Smooth muscle cell (in vitro differentiated cells): ENCODE data around the gene ZNF3. TPM values are rescaled to one million over a fixed set of nuclear protein-coding genes. Genes with fewer than 3 reads are reported as not detected.
A peak's percentile ranks its signal among the peaks of the same experiment; 100 is the strongest.
"Not testable (repeated sequence)": the region's sequence is repeated elsewhere in the genome, so short reads cannot be mapped to it uniquely, and the experiment has no call there.

Source experiments
- DNase-seq: peaks from one replicate; lab custom pipeline; 2025; ENCODE audit not compliant: unreplicated experiment; lab: John Stamatoyannopoulos, UW
- H2AFZ ChIP-seq: fragments of 200-600 bp; sonication (generic); 2 replicates; pipeline ENCODE4 v1.6.0; 2016; ENCODE audit warnings: antibody characterized with exemption, low read depth, mild to moderate bottlenecking
- H3F3A ChIP-seq: fragments of 200-600 bp; sonication (generic); 2 replicates; pipeline ENCODE4 v1.6.0; 2017; ENCODE audit warnings: antibody characterized with exemption, low read depth
- H3K27ac ChIP-seq: fragments of 200-600 bp; sonication (generic); 2 replicates; pipeline ENCODE4 v1.5.1; 2016; ENCODE audit warnings: low read depth, mild to moderate bottlenecking
- H3K27me3 ChIP-seq: fragments of 200-600 bp; sonication (generic); 2 replicates; pipeline ENCODE4 v1.6.1; 2016; ENCODE audit warnings: low read depth, mild to moderate bottlenecking
- H3K36me3 ChIP-seq: fragments of 200-600 bp; sonication (generic); 2 replicates; pipeline ENCODE4 v1.5.1; 2016; ENCODE audit warnings: low read depth
- H3K4me1 ChIP-seq: fragments of 200-600 bp; sonication (generic); 2 replicates; pipeline ENCODE4 v1.5.1; 2016; ENCODE audit warnings: low read depth
- H3K4me2 ChIP-seq: fragments of 200-600 bp; sonication (generic); 2 replicates; pipeline ENCODE4 v1.6.0; 2016; ENCODE audit warnings: mild to moderate bottlenecking
- H3K4me3 ChIP-seq: fragments of 200-600 bp; sonication (generic); 2 replicates; pipeline ENCODE4 v1.5.1; 2016; ENCODE audit warnings: mild to moderate bottlenecking
- H3K79me2 ChIP-seq: fragments of 200-600 bp; sonication (generic); 2 replicates; pipeline ENCODE4 v1.6.0; 2016; ENCODE audit warnings: low read depth, mild to moderate bottlenecking
- H3K9ac ChIP-seq: fragments of 200-600 bp; sonication (generic); 2 replicates; pipeline ENCODE4 v1.6.0; 2016; ENCODE audit warnings: low read depth
- H3K9me3 ChIP-seq: fragments of 200-600 bp; sonication (generic); replicated peaks from 2 replicates; pipeline ENCODE4 v1.5.1; 2016; ENCODE audit warnings: low read depth
- H4K20me1 ChIP-seq: fragments of 200-600 bp; sonication (generic); 2 replicates; pipeline ENCODE4 v1.6.0; 2016; ENCODE audit warnings: low read depth
- WGBS: methylation state at CpG from one replicate; pipeline ENCODE4 v1.1.7; 2016; ENCODE audit warnings: low lambda C conversion rate; 5-methylcytosine and 5-hydroxymethylcytosine counted together
- polyA plus RNA-seq: library from polyadenylated mRNA; unstranded; fragments of >200 nt; fragmentation: Nextera tagmentation; extraction: Ambion mirVana; gene quantifications from 2 replicates; pipeline ENCODE4 v1.2.1, GENCODE V29; 2016
- total RNA-seq: library from RNA; depleted of rRNA; stranded (reverse); fragments of >200 nt; gene quantifications from 2 replicates; pipeline ENCODE4 v1.2.3, GENCODE V29; 2014
- TF ChIP-seq, protein P1 (sequence below): fragments of 200-600 bp; sonication (generic); IDR thresholded peaks from 2 replicates; pipeline ENCODE4 v1.5.1; 2017; ENCODE audit warnings: borderline replicate concordance, mild to moderate bottlenecking, antibody characterized with exemption; ENCODE audit not compliant: insufficient read depth, poor library complexity, severe bottlenecking

Gene ZNF3
- total RNA-seq, result 21.2 and 21.6 TPM in 2 replicates
- 22.0 and 25.2 TPM in 2 replicates for polyA plus RNA-seq

DNA sequence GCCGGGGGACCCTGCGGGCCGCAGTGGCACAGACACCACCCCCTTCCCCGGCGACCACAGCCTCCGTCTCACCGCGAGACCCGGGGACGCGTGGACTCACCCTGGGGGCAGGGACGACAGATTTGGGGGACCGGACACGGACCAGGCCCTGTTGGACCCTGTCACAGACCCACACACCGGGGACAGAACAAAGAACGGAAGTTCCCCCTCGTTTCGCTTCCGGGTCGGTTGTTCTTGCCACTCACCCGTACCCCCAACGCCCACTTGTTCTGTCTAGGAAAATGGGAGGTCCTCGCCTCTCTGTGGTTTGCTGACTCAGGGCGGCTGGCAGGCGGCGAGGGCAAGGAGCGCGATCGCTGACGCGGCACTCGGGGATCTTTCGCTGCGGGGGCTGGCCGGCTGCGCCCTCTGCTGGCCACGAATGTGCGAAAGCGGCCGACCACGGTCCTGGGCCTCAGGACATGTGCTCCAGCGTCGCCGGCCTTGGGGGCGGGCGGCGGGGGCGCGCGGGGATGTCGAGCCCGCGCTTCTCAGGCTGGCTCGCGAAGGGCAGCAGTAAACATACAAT, at the start of gene ZNF3:
TSS of gene ZNF3 (minus strand) at position 189 of the 568 bp plus-strand sequence. CDS start 4,366 bp downstream, outside the sequence.
- Histone ChIP-seq H3K27me3 (no peaks in the 10 kb centered on the region), H3K4me1 (peaks cover 12% of the 10 kb centered on the region), H3K9me3 (no peaks in the 10 kb centered on the region), H3K27ac (peak within 1 kb of the TSS; percentile 93), H3K36me3 (peaks cover 7% of the 10 kb centered on the region), H3K4me2 (peak within 1 kb of the TSS; percentile 100), H3K9ac (peak within 1 kb of the TSS; percentile 97), H3K79me2 (peaks cover 49% of the 10 kb centered on the region), H2AFZ (no peak within 1 kb of the TSS), H3K4me3 (peak within 1 kb of the TSS; percentile 87), H3F3A (peaks cover 15% of the 10 kb centered on the region), H4K20me1 (peaks cover 27% of the 10 kb centered on the region)
- peak; percentile 92 for DNase-seq
- TF ChIP-seq, protein P1, sequence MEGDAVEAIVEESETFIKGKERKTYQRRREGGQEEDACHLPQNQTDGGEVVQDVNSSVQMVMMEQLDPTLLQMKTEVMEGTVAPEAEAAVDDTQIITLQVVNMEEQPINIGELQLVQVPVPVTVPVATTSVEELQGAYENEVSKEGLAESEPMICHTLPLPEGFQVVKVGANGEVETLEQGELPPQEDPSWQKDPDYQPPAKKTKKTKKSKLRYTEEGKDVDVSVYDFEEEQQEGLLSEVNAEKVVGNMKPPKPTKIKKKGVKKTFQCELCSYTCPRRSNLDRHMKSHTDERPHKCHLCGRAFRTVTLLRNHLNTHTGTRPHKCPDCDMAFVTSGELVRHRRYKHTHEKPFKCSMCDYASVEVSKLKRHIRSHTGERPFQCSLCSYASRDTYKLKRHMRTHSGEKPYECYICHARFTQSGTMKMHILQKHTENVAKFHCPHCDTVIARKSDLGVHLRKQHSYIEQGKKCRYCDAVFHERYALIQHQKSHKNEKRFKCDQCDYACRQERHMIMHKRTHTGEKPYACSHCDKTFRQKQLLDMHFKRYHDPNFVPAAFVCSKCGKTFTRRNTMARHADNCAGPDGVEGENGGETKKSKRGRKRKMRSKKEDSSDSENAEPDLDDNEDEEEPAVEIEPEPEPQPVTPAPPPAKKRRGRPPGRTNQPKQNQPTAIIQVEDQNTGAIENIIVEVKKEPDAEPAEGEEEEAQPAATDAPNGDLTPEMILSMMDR, result peak; percentile 93
- 2% methylated on average over 47 of the region's 55 CpGs for WGBS

DNA sequence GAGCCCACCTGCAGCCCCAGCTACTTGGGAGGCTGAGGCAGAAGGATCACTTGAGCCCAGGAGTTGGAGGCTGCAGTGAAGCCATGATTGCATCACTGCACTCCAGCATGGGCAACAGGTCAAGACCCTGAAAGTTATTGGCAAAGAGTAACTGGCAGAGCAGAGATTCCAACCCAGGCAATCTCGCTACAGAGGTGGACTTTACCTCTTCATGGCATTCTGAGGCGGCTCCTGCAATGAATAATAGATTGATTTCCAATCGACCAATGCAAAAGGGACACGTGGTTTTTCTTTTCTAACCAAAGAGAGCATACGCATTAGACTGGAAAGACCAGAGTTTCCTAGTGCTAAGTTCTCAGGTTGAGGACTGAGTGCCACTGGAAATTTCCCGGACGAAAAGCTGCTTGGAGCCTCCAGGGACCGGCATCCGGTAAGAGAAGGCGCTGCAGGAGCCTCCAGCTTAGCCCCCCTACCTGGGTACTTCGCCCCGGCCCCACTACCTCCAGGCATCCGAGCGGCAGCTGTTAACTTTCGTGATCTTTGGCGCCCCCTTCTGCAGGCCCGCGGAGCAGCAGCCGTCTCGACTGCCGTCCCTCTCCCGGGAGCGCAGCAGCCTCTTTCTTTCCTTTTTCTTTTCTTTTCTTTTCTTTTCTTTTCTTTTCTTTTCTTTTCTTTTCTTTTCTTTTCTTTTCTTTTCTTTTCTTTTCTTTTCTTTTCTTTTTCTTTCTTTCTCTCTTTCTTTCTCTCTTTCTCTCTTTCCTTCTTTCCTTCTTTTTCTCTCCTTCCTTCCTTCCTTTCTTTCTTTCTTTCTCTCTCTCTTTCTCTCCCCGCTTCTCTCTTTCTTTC, 49.3 kb upstream of the ZNF3 start:
- Histone ChIP-seq H3K79me2 (no peaks in the 10 kb centered on the region), H3K9me3 (no peaks in the 10 kb centered on the region), H3K4me3 (peak overlapping the region; percentile 29), H2AFZ (no peak overlapping the region), H4K20me1 (no peaks in the 10 kb centered on the region), H3K4me1 (peaks cover 8% of the 10 kb centered on the region), H3K4me2 (peak overlapping the region; percentile 79), H3F3A (peaks cover 6% of the 10 kb centered on the region), H3K27ac (no peak overlapping the region), H3K36me3 (no peaks in the 10 kb centered on the region), H3K9ac (no peak overlapping the region), H3K27me3 (no peaks in the 10 kb centered on the region)
- peak; percentile 43 for DNase-seq
- WGBS, result 15% methylated on average over 24 of the region's 24 CpGs
- TF ChIP-seq, protein P1, result peak; percentile 89

DNA sequence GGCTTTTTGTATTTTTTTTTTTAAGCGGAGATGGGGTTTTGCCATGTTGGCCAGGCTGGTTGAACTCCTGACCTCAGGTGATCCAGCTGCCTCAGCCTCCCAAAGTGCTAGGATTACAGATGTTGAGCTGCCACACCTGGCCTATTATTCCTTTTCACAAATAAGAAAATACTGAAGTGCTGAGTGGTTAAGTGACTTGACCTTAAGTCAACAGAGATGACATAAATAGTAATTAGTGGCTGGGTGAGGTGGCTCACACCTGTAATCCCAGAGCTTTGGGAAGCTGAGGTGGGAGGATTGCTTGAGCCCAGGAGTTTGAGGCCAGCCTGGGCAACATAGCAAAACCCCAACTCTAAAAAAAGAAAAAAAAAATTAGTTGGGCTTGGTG, 48.7 kb upstream of the ZNF3 start:
- H3K79me2 ChIP-seq, H3K9ac ChIP-seq, H3K27me3 ChIP-seq, H3F3A ChIP-seq, DNase-seq, H3K9me3 ChIP-seq, H4K20me1 ChIP-seq, H3K4me1 ChIP-seq, H2AFZ ChIP-seq, H3K27ac ChIP-seq, H3K4me2 ChIP-seq, H3K36me3 ChIP-seq, H3K4me3 ChIP-seq: not testable (repeated sequence)
- WGBS, result 64% methylated on average over 1 of the region's 1 CpG

DNA sequence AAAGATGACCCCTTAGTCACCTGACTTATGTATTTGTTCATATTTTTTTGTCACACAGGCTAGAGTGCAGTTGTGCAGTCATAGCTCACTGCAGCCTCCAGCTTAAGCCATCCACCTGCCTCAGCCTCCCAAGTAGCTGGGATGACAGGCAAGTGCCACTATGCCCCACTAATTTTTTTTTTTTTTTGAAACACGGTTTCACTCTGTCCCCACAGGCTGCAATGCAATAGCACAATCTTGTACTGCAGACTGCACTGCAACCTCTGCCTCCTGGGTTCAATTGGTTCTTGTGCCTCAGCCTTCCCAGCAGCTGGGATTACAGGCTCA, 47.1 kb upstream of the ZNF3 start:
- H2AFZ ChIP-seq, result no peak overlapping the region
- no peak overlapping the region for H3K4me3 ChIP-seq
- H3K27ac ChIP-seq, result no peak overlapping the region
- no peaks in the 10 kb centered on the region for H3K9me3 ChIP-seq
- H3F3A ChIP-seq, result peaks cover 6% of the 10 kb centered on the region
- no peaks in the 10 kb centered on the region for H3K36me3 ChIP-seq
- DNase-seq, result no peak
- H4K20me1 ChIP-seq, result no peaks in the 10 kb centered on the region
- H3K9ac ChIP-seq, result no peak overlapping the region
- H3K27me3 ChIP-seq, result no peaks in the 10 kb centered on the region
- TF ChIP-seq, protein P1, result no peak
- H3K4me2 ChIP-seq, result peak overlapping the region; percentile 97
- H3K79me2 ChIP-seq, result no peaks in the 10 kb centered on the region
- 71% methylated on average over 1 of the region's 1 CpG for WGBS
- H3K4me1 ChIP-seq, result peaks cover 8% of the 10 kb centered on the region
